Stomach (tissue), 9 donors: ENCODE data around the gene ROS1. TPM values are rescaled to one million over a fixed set of nuclear protein-coding genes. Genes with fewer than 3 reads are reported as not detected.

ENCODE experiments used
- DNase-seq, 2 donors: peaks; one replicate each; pipeline versions ENCODE4 v3.0.0 to v3.0.0-alpha.2; 2013 to 2019
- H3K27ac ChIP-seq, 5 donors: fragments of 200-600 bp in 4 of 5; sonication (generic) in 4 of 5; one replicate each; pipeline ENCODE4 v1.5.1; 2013 to 2019; ENCODE audit warnings: mild to moderate bottlenecking in 1 of 5, moderate library complexity in 1 of 5
- H3K27me3 ChIP-seq, 3 donors: fragments of 200-600 bp; sonication (generic); one replicate each; pipeline ENCODE4 v1.5.1; 2017 to 2019; ENCODE audit warnings: mixed run types in 1 of 3
- H3K36me3 ChIP-seq, 4 donors: fragments of 200-600 bp; sonication (generic); 1 replicate in 3 of 4; 2 replicates in 1 of 4; pipeline ENCODE4 v1.5.1; 2016 to 2019
- H3K4me1 ChIP-seq, 4 donors: fragments of 200-600 bp; sonication (generic); one replicate each; pipeline ENCODE4 v1.5.1; 2016 to 2019
- H3K4me3 ChIP-seq, 4 donors: fragments of 200-600 bp; sonication (generic) in 3 of 4; one replicate each; pipeline ENCODE4 v1.5.1; 2016 to 2019; ENCODE audit warnings: mild to moderate bottlenecking in 1 of 4
- H3K9me3 ChIP-seq, 4 donors: fragments of 200-600 bp; sonication (generic); one replicate each; pipeline ENCODE4 v1.5.1; 2016 to 2019
- CTCF ChIP-seq, 7 experiments: fragments of 450-650 bp in 4 of 7; fragments of 200-600 bp in 3 of 7; sonication (generic) in 3 of 7; IDR thresholded peaks; one replicate each; pipeline ENCODE4 v1.5.1; 2016 to 2019; ENCODE audit warnings: antibody characterized with exemption in 7 of 7, control low read depth in 2 of 7, mild to moderate bottlenecking in 1 of 7
- EP300 ChIP-seq: sonication (generic); formaldehyde crosslinking; IDR thresholded peaks from one replicate; pipeline ENCODE4 v1.6.1; 2017; ENCODE audit warnings: antibody characterized with exemption
- POLR2A ChIP-seq, 4 donors: fragments of 450-650 bp; IDR thresholded peaks; one replicate each; pipeline ENCODE4 v1.6.1; 2016; ENCODE audit warnings: antibody characterized with exemption in 4 of 4, control low read depth in 2 of 4, mild to moderate bottlenecking in 1 of 4, moderate library complexity in 1 of 4
- POLR2AphosphoS5 ChIP-seq, 3 donors: sonication (generic); formaldehyde crosslinking; IDR thresholded peaks; one replicate each; pipeline ENCODE4 v1.6.1; 2016; ENCODE audit warnings: antibody characterized with exemption in 3 of 3
- WGBS, 5 donors: extraction: QIAGEN DNeasy Blood & Tissue Kit in 3 of 5; methylation state at CpG; one replicate each; pipeline versions ENCODE4 v1.1.5 to v1.1.7; 2013 to 2018; 5-methylcytosine and 5-hydroxymethylcytosine counted together
- intact Hi-C: fragments of 100-400 bp; cut with DNase I; formaldehyde crosslinking; loops from one replicate; pipeline ENCODE4 v1.15.1; 2023; ENCODE audit warnings: low total_unique reads
- polyA plus RNA-seq, 3 donors: library from polyadenylated mRNA; stranded (reverse); fragments of 200-250 nt; gene quantifications; one replicate each; pipeline ENCODE4 v1.2.3, GENCODE V29; 2013
- total RNA-seq, 5 donors: library from RNA; depleted of rRNA; stranded (reverse); fragments of >200 nt; gene quantifications; one replicate each; pipeline versions ENCODE4 v1.1.0 to v1.2.3, GENCODE V29; 2014 to 2016
- donor health status: healthy with polysubstance abuse.
- donor health status: Bipolar disorder and iron deficiency.
- donor health status: healthy.

The ROS1 gene
- total and polyA plus RNA-seq, 8 donors: 0.08 to 4.3 (median 2.1) TPM; not detected in 4

DNA sequence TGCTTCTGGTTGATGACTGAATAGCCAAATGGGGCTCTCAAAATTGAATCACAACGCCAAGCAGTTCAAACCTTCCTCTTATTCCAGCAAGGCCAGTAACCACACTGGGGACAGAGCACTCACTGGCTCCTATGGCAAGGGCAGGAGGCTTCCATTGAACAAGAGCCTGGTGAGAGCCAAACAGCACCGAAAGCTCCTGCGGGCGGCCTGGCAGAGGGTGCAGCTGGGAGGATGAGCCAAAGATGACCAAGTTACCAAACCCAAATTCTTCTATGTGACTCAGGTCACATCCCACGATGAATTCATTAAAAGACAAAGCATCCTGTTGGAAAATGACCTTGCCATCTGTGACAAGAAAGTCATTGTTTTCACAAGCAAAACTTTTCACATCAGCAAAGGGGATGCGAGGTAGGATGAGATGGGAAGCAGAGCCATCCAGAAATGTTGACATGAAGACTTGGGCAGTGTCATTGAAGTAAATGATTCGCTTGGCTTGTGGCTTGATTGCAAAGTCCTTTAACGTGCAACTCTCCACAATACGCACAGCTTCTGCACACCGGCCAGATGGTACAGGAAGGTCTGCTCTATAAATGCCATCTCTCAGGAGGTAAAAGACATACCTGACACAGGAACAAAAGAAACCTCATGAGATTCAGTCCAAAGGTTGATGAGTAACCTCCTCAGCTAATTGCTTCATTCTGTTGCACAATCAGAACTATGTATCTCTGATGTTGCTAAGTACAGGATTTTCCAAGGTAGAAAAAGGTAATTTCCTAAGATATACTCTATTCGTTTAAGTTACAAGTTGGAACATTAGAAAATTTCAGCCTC, 36.3 kb downstream of the ROS1 start:
- peak in 1 of 2 donors; percentile 21 for DNase-seq
- Histone ChIP-seq H3K4me1 (peaks cover 5 to 29% (median 20%) of the 10 kb centered on the region in 4 donors), H3K4me3 (no peak overlapping the region), H3K9me3 (no peaks in the 10 kb centered on the region), H3K27me3 (no peaks in the 10 kb centered on the region), H3K27ac (no peak overlapping the region), H3K36me3 (no peaks in the 10 kb centered on the region)
- TF ChIP-seq POLR2A (IDR thresholded peaks at IDR 0.05) (no peak), POLR2AphosphoS5 (IDR thresholded peaks at IDR 0.05) (no peak), CTCF (IDR thresholded peaks at IDR 0.05) (no peak), EP300 (no peak)
- intact Hi-C loops: no loop called here
- 86 to 94% (median 89%) methylated on average over 11 of the region's 11 CpGs for WGBS, 5 donors

- Histone ChIP-seq H3K9me3 (no peaks in the 10 kb centered on the region), H3K27ac (peak overlapping the region in 2 of 5 donors; percentile 33 to 79), H3K36me3 (no peaks in the 10 kb centered on the region), H3K4me1 (peaks cover 5 to 29% (median 20%) of the 10 kb centered on the region in 4 donors), H3K27me3 (no peaks in the 10 kb centered on the region), H3K4me3 (no peak overlapping the region)
- intact Hi-C loops: no loop called here
- no peak for TF ChIP-seq POLR2AphosphoS5 (IDR thresholded peaks at IDR 0.05)
- TF ChIP-seq EP300: no peak
- TF ChIP-seq POLR2A (IDR thresholded peaks at IDR 0.05): no peak
- no peak for TF ChIP-seq CTCF (IDR thresholded peaks at IDR 0.05)
- peak in 1 of 2 donors; percentile 26 for DNase-seq
- 19 to 61% (median 53%) methylated on average over 1 of the region's 1 CpG for WGBS, 5 donors
Observed at GRCh38 chr6:117387454-117387974, 38.2 kb downstream of the ROS1 start.

- peaks cover 5 to 29% (median 20%) of the 10 kb centered on the region in 4 donors for H3K4me1 ChIP-seq
- H3K36me3 ChIP-seq: no peaks in the 10 kb centered on the region
- DNase-seq: peak; percentile 31 to 61
- intact Hi-C loops: no loop called here
- no peaks in the 10 kb centered on the region for H3K9me3 ChIP-seq
- H3K27ac ChIP-seq: no peak overlapping the region
- TF ChIP-seq POLR2AphosphoS5 (IDR thresholded peaks at IDR 0.05) (no peak), CTCF (IDR thresholded peaks at IDR 0.05) (no peak), EP300 (no peak), POLR2A (IDR thresholded peaks at IDR 0.05) (no peak)
- no peaks in the 10 kb centered on the region for H3K27me3 ChIP-seq
- H3K4me3 ChIP-seq: no peak overlapping the region
- WGBS, 5 donors: 50 to 85% (median 70%) methylated on average over 2 of the region's 2 CpGs
Observed at GRCh38 chr6:117384659-117385058, 41.1 kb downstream of the ROS1 start.

GRCh38 chr6:117381749-117382148, 44.0 kb downstream of the ROS1 start:
- DNase-seq: no peak
- intact Hi-C loops: no loop called here
- Histone ChIP-seq H3K27ac (no peak overlapping the region), H3K9me3 (no peaks in the 10 kb centered on the region), H3K27me3 (no peaks in the 10 kb centered on the region), H3K4me1 (peaks cover under 1 to 15% (median 7%) of the 10 kb centered on the region in 4 donors), H3K36me3 (no peaks in the 10 kb centered on the region), H3K4me3 (no peak overlapping the region)
- WGBS, 5 donors: 53 to 64% (median 63%) methylated on average over 2 of the region's 2 CpGs
- TF ChIP-seq POLR2AphosphoS5 (IDR thresholded peaks at IDR 0.05): no peak
- TF ChIP-seq POLR2A (IDR thresholded peaks at IDR 0.05): no peak
- TF ChIP-seq EP300: no peak
